GM18867 (cell line): ENCODE data around the gene SRP68.
"Not testable (repeated sequence)": the region's sequence is repeated elsewhere in the genome, so short reads cannot be mapped to it uniquely, and the experiment has no call there.

Source experiments
- ATAC-seq: cut with Tn5 transposase; IDR thresholded peaks from one replicate; pipeline ENCODE4 v1.9.1; 2021; ENCODE audit warnings: mild to moderate bottlenecking, moderate library complexity; ENCODE audit not compliant: unreplicated experiment

SRP68 gene

DNA sequence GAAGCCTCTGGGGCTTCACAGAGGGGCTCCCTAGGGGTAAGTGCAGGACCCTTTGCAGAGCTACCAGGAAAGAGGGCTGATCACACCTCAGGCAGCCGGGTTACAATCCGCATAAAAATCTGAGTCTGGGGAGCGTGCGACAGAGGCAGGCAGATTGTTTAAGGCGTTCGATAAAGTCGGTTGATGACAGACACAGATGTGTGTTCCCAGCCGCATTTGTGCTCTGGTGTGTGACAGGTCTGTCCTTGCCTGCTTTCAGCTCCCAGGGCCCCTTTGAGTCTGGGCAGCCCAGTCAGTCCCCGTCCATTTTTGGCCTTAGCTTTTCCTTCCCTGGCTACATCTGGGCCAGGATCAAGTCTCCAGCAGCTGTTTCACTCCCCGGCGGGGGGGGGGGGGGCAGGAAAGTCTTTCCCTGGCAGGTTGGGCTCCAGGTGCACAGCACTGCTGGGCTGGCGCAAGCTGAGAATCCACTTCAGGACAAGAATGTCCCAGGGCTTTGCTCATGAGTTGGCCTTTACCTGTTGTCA is 5.3 kb upstream of the SRP68 start:
- ATAC-seq, result no peak

DNA sequence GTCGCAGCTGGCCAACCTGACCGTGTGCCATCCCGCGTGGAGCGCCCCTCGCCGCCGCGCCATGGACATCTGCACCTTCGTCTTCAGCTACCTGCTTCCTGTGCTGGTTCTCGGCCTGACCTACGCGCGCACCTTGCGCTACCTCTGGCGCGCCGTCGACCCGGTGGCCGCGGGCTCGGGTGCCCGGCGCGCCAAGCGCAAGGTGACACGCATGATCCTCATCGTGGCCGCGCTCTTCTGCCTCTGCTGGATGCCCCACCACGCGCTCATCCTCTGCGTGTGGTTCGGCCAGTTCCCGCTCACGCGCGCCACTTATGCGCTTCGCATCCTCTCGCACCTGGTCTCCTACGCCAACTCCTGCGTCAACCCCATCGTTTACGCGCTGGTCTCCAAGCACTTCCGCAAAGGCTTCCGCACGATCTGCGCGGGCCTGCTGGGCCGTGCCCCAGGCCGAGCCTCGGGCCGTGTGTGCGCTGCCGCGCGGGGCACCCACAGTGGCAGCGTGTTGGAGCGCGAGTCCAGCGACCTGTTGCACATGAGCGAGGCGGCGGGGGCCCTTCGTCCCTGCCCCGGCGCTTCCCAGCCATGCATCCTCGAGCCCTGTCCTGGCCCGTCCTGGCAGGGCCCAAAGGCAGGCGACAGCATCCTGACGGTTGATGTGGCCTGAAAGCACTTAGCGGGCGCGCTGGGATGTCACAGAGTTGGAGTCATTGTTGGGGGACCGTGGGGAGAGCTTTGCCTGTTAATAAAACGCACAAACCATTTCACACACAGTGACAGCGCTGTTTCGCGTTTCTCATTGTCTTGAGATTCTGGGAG is 4.7 kb upstream of the SRP68 start:
- ATAC-seq, result no peak

- ATAC-seq, result no peak
Measured at GRCh38 chr17:76076146-76076764, 3.9 kb upstream of the SRP68 start.

- ATAC-seq, result no peak
Measured at GRCh38 chr17:76075364-76076145, 3.2 kb upstream of the SRP68 start.

DNA sequence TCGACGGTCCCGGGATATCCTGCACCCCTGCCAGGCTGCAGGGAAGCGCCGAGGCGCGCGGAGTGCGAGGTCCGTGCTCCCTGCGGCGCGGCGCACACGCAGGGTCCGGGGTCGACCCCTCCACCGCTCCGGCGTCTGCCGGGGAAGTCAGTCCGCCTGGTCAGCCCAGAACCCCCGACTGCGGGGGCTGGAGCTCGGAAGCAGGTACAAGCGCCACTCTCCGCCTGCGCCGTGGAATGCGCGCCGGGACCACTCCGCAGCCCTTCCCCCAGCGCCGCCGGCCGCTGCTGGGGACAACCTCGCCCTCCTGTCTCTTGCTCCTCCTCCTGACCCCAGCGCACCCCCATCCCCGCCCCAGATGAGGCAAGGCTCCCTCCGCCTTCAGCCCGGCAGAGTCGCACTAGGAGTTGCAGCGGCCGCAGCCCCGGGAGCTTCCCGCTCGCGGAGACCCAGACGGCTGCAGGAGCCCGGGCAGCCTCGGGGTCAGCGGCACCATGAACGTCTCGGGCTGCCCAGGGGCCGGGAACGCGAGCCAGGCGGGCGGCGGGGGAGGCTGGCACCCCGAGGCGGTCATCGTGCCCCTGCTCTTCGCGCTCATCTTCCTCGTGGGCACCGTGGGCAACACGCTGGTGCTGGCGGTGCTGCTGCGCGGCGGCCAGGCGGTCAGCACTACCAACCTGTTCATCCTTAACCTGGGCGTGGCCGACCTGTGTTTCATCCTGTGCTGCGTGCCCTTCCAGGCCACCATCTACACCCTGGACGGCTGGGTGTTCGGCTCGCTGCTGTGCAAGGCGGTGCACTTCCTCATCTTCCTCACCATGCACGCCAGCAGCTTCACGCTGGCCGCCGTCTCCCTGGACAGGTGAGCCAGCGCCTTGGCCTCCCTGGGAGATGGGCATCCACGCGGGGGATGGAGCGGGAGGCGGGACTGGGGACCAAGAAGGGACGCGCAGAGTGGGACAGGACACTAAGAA is 2.4 kb upstream of the SRP68 start, which contains the start of gene GALR2:
GALR2 (plus strand) TSS at position 392 of the 974 bp plus-strand sequence; CDS start at position 495, 103 bp downstream.
- ATAC-seq, result no peak

DNA sequence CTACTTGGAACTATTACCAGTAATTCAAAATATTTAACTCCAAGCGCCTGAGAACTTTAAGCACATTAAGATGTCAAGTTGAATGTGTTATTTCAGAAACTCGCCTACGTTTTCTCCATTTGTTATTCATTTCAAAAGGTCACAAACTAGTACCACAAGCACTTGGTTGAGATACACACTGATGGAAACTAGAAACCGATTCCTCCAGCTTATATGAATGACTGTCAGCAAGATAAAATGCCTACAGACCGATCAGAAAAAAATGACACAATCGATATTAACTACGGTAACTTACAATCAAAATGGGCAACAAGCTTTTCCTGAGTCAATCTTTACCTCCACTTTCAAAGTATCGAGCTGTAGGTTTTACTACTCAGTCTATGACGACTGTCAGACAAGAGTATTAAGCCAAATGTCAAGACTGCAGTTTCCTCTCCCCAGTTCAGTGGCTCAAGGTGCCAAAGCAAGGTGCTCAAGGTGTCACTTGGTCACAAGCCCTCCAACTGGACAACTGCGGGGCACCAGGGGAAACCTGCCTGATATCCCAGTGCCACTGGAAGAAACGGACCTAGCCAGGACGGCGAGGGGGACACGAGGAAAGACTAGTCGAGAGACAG is 678 bp downstream of the SRP68 start:
- ATAC-seq, result no peak

- ATAC-seq, result no peak
Measured at GRCh38 chr17:76065775-76066174, 6.5 kb downstream of the SRP68 start.

GRCh38 chr17:76063875-76064546 is 8.3 kb downstream of the SRP68 start:
- peak; percentile 47 for ATAC-seq

- ATAC-seq, result not testable (repeated sequence)
Measured at GRCh38 chr17:76058264-76058663, 14.1 kb downstream of the SRP68 start.

GRCh38 chr17:76056882-76057281 is 15.4 kb downstream of the SRP68 start:
- ATAC-seq, result no peak

- ATAC-seq, result no peak
Measured at GRCh38 chr17:76054112-76054476, 18.2 kb downstream of the SRP68 start.

- no peak for ATAC-seq
Measured at GRCh38 chr17:76053246-76054111, 18.8 kb downstream of the SRP68 start.

DNA sequence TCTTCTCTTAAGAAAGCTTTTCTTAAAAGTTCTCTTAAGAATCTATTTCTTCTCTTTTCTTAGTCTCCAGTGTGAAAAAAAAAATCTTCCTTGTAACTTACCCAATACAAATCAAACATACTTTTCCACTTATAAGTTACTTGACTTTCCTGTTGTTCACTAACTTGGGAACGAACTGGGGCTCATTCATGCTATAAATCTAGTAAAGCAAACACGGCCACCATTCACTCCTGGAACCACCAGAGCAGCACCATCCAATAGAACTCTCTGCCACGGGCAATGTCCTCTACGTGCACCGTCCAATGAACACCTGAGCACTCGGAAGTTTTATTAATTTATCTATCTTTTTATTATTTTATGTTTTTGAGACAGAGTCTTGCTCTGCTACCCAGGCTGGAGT is 20.8 kb downstream of the SRP68 start:
- ATAC-seq, result no peak

- ATAC-seq, result no peak
Measured at GRCh38 chr17:76050538-76051467, 21.5 kb downstream of the SRP68 start.

DNA sequence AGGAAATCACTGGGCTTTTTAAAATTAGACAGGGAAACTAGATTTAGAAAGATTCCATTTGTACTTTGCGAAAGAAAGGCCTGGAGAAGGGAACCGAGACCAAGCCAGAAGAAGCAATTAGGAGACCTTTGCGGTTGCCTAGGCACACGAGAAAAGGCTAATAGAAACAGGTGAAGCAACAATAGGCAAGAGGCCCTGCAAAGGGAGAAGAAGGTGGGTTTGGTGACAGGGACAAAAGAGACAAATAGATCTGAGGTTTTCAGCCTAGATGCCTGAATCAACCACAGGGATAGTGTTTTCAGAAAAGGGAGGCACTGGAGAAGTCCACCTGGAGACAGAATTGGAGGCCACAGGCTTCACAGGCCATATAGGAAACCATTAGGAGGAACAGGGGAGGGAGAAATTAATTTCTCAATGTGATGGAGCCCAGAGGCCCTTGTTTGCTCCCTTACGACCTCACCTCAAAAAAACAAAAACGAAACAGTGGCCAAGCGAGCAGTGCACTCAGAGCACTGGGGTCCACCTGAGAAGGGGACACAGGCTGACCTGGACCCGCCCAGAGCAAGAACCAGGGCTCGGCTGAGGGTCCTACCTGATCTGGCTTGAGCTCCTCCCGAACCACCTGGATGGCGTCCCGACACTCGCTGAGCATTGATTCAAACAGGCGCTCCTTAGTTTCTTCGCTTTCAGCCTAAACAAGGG is 22.3 kb downstream of the SRP68 start:
- ATAC-seq, result no peak

DNA sequence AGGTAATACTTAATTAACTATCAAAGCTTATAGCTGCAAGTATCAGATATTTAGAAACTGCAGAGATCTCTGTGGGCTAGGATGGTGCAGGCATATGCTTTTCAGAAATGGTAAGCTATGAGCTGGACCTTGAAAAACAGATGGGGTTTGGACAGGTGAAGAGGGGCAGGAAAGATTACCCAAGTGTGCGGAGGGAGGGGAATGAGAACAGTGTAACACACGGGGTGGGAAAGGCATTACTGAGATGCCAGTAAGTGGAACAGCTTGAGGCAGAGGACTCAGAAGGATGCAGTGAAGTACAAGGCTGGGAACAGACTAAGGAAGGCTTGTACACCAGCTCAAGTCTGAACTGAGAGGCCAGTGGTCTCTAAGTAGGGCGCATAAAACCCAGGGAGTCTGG is 23.1 kb downstream of the SRP68 start:
- no peak for ATAC-seq

DNA sequence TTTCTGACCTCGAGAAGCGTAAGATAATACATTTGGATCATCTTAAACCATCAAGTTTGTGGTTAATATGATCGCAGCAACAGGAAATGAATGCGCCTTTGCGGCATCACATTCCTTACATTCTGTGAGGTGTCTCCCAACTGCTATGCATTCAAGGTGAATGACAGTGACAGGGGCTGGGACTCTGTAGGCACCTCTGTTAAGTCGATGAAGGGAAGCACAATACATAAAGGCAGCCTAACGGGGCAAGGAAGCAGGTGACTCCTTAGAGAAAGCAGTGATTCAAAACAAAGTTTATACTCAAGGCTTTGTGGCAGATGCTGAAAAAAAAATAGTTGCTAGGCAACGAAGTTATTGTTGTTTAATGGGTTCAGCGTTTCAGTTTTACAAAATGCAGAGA is 23.6 kb downstream of the SRP68 start:
- ATAC-seq, result no peak
